IMR-90 (cell line): ENCODE results near the gene MAPRE3. TPM values are rescaled to one million over a fixed set of nuclear protein-coding genes. Genes with fewer than 3 reads are reported as not detected.

Source experiments
- ATAC-seq: fragments of 200-7000 bp; cut with Tn5 transposase; 2 replicates; pipeline ENCODE4 v1.9.1; 2020; ENCODE audit warnings: low read depth, mild to moderate bottlenecking, moderate library complexity
- BruUV-seq: library from RNA; stranded (reverse); fragments of 400-500 nt; replicated peaks from 2 replicates; lab custom pipeline; 2021; lab: Mats Ljungman, UMichigan
- CTCF ChIA-PET: fragments of 300-600 bp; formaldehyde crosslinking; extraction: SDS; loops from one replicate; lab custom pipeline; 2021; ENCODE audit warnings: antibody characterized with exemption; lab: Yijun Ruan, JAX
- POLR2A ChIA-PET: fragments of 300-600 bp; sonication (Branson Sonifier 250); formaldehyde crosslinking; loops from one replicate; lab custom pipeline; 2022; ENCODE audit warnings: antibody characterized with exemption; ENCODE audit not compliant: unreplicated experiment; lab: Charles Lee
- DNase-seq: peaks from one replicate; pipeline ENCODE4 v3.0.0; 2013
- H2AFZ ChIP-seq: replicated peaks from 2 replicates; pipeline ENCODE3; 2013; ENCODE audit warnings: low read length, mild to moderate bottlenecking; ENCODE audit not compliant: poor library complexity
- H2AK5ac ChIP-seq: 2 replicates; pipeline ENCODE4 v1.6.1; 2013; ENCODE audit warnings: low read depth, low read length, inconsistent platforms
- H2AK9ac ChIP-seq: replicated peaks from 2 replicates; pipeline ENCODE3; 2013; ENCODE audit warnings: mild to moderate bottlenecking, low read depth, low read length, moderate library complexity; ENCODE audit not compliant: poor library complexity
- H2BK120ac ChIP-seq: 2 replicates; pipeline ENCODE4 v1.6.1; 2013; ENCODE audit warnings: low read depth, low read length, inconsistent platforms
- H2BK15ac ChIP-seq: 3 replicates; pipeline ENCODE4 v1.6.1; 2013; ENCODE audit warnings: low read depth, low read length, inconsistent platforms
- H2BK20ac ChIP-seq: 2 replicates; pipeline ENCODE4 v1.6.1; 2013; ENCODE audit warnings: low read depth, mild to moderate bottlenecking, inconsistent platforms, low read length, moderate library complexity
- H2BK5ac ChIP-seq: 2 replicates; pipeline ENCODE4 v1.6.1; 2013; ENCODE audit warnings: mild to moderate bottlenecking, low read depth, low read length, inconsistent platforms; ENCODE audit not compliant: poor library complexity, severe bottlenecking
- H3K14ac ChIP-seq: replicated peaks from 2 replicates; pipeline ENCODE4 v1.6.1; 2013; ENCODE audit warnings: low read depth, low read length, inconsistent platforms
- H3K18ac ChIP-seq: 2 replicates; pipeline ENCODE4 v1.6.1; 2013; ENCODE audit warnings: low read depth, low read length, control low read depth
- H3K23ac ChIP-seq: 2 replicates; pipeline ENCODE4 v1.6.1; 2013; ENCODE audit warnings: low read depth, low read length, inconsistent platforms
- H3K27ac ChIP-seq: 2 replicates; pipeline ENCODE4 v1.5.1; 2013; ENCODE audit warnings: mild to moderate bottlenecking, control low read depth, low read length; ENCODE audit not compliant: insufficient read depth
- H3K27me3 ChIP-seq: 2 replicates; pipeline ENCODE4 v1.6.1; 2013; ENCODE audit warnings: low read length; ENCODE audit not compliant: control insufficient read depth, insufficient read depth
- H3K36me3 ChIP-seq: 2 replicates; pipeline ENCODE4 v1.6.1; 2013; ENCODE audit warnings: low read length, mixed read lengths; ENCODE audit not compliant: control insufficient read depth, insufficient read depth
- H3K4ac ChIP-seq: 2 replicates; pipeline ENCODE4 v1.6.1; 2013; ENCODE audit warnings: low read depth, low read length, inconsistent platforms
- H3K4me1 ChIP-seq: 2 replicates; pipeline ENCODE4 v1.6.1; 2013; ENCODE audit warnings: low read length, mixed read lengths; ENCODE audit not compliant: control insufficient read depth, insufficient read depth
- H3K4me2 ChIP-seq: 2 replicates; pipeline ENCODE4 v1.6.1; 2013; ENCODE audit warnings: low read depth, mild to moderate bottlenecking, control low read depth, low read length, moderate library complexity
- H3K4me3 ChIP-seq: 2 replicates; pipeline ENCODE4 v1.5.1; 2013; ENCODE audit warnings: low read depth, mild to moderate bottlenecking, control low read depth, low read length, moderate library complexity; ENCODE audit not compliant: insufficient read depth
- H3K56ac ChIP-seq: 2 replicates; pipeline ENCODE4 v1.6.1; 2013; ENCODE audit warnings: low read length, inconsistent platforms; ENCODE audit not compliant: insufficient read depth; ENCODE audit errors: extremely low read depth
- H3K79me1 ChIP-seq, 2 experiments: 2 replicates each; pipeline ENCODE4 v1.6.1; 2013; ENCODE audit warnings: low read length in 2 of 2, inconsistent platforms in 1 of 2, low read depth in 1 of 2
- H3K9ac ChIP-seq: 2 replicates; pipeline ENCODE4 v1.6.1; 2013; ENCODE audit warnings: low read depth, low read length, control low read depth
- H3K9me1 ChIP-seq: 2 replicates; pipeline ENCODE4 v1.6.1; 2013; ENCODE audit warnings: low read length, inconsistent platforms; ENCODE audit not compliant: insufficient read depth
- H3K9me3 ChIP-seq: 2 replicates; pipeline ENCODE4 v1.6.1; 2013; ENCODE audit warnings: low read length; ENCODE audit not compliant: control insufficient read depth, insufficient read depth
- H4K20me1 ChIP-seq: 2 replicates; pipeline ENCODE4 v1.6.1; 2013; ENCODE audit warnings: low read length, inconsistent platforms; ENCODE audit not compliant: insufficient read depth
- H4K5ac ChIP-seq: 2 replicates; pipeline ENCODE4 v1.6.1; 2013; ENCODE audit warnings: mild to moderate bottlenecking, low read depth, low read length, control low read depth
- H4K8ac ChIP-seq, 2 experiments: 2 replicates each; pipeline ENCODE4 v1.6.1; 2013; ENCODE audit warnings: low read depth in 2 of 2, low read length in 2 of 2, control low read depth in 1 of 2, inconsistent platforms in 1 of 2
- H4K91ac ChIP-seq: 2 replicates; pipeline ENCODE4 v1.6.1; 2013; ENCODE audit warnings: low read depth, low read length, inconsistent platforms; ENCODE audit not compliant: insufficient read depth
- BHLHE40 ChIP-seq: fragments of 150-350 bp; IDR thresholded peaks from 2 replicates; pipeline ENCODE4 v1.6.1; 2016; ENCODE audit warnings: mild to moderate bottlenecking, low read depth, low read length
- CEBPB ChIP-seq: IDR thresholded peaks from 2 replicates; pipeline ENCODE4 v1.6.1; 2012; ENCODE audit warnings: low read depth, low read length, improper control_type of control experiment
- CTCF ChIP-seq: conservative IDR thresholded peaks from 2 replicates; pipeline ENCODE4 v1.5.1; 2012; ENCODE audit warnings: mild to moderate bottlenecking, low read depth, low read length, improper control_type of control experiment
- ELK1 ChIP-seq: fragments of 150-350 bp; IDR thresholded peaks from 2 replicates; pipeline ENCODE4 v1.6.1; 2016; ENCODE audit warnings: low read depth, mild to moderate bottlenecking, low read length, moderate library complexity, borderline replicate concordance
- POLR2A ChIP-seq: IDR thresholded peaks from 2 replicates; pipeline ENCODE4 v1.6.1; 2012; ENCODE audit warnings: mild to moderate bottlenecking, low read depth, low read length
- RAD21 ChIP-seq: IDR thresholded peaks from 2 replicates; pipeline ENCODE4 v1.6.1; 2012; ENCODE audit warnings: low read length, improper control_type of control experiment
- RFX5 ChIP-seq: IDR thresholded peaks from 2 replicates; pipeline ENCODE4 v1.8.0; 2012; ENCODE audit warnings: low read depth, mild to moderate bottlenecking, low read length, moderate library complexity
- SMC3 ChIP-seq: fragments of 150-350 bp; IDR thresholded peaks from 2 replicates; pipeline ENCODE4 v1.6.1; 2016; ENCODE audit warnings: low read depth, mild to moderate bottlenecking, antibody characterized with exemption, low read length, moderate library complexity
- WGBS, 2 experiments: methylation state at CpG; one replicate each; pipeline versions ENCODE4 v1.1.5 to v1.1.7; 2013; ENCODE audit warnings: missing lambda C conversion rate in 2 of 2; ENCODE audit not compliant: insufficient read length in 1 of 2; ENCODE audit errors: extremely low coverage in 2 of 2; 5-methylcytosine and 5-hydroxymethylcytosine counted together
- dilution Hi-C: fragments of 300-500 bp; cut with HindIII; formaldehyde crosslinking; loops from one replicate; pipeline ENCODE4 v1.14.3; 2018; ENCODE audit warnings: low sequenced_read_pairs; ENCODE audit not compliant: unreplicated experiment
- in situ Hi-C: fragments of 300-500 bp; cut with MboI; formaldehyde crosslinking; loops from 3 replicates; pipeline ENCODE4 v1.14.3; 2019; ENCODE audit warnings: low sequenced_read_pairs, inconsistent platforms, mixed read lengths
- intact Hi-C: fragments of 100-400 bp; cut with micrococcal nuclease; formaldehyde crosslinking; loops from 2 replicates; pipeline ENCODE4 v1.10.0; 2022
- polyA plus RNA-seq, 3 experiments: library from polyadenylated mRNA; depleted of rRNA; stranded (reverse); fragments of >200 nt; gene quantifications; 2 replicates each; pipeline ENCODE4 v1.2.3, GENCODE V29; 2012; ENCODE audit warnings: low replicate concordance in 1 of 3
- total RNA-seq: library from RNA; depleted of rRNA; stranded (reverse); fragments of >200 nt; gene quantifications from 2 replicates; pipeline ENCODE4 v1.2.3, GENCODE V29; 2012

The MAPRE3 gene
- total and polyA plus RNA-seq, 2 of the 4 experiments (the other 2 are of a cell fraction): 1.8 to 20.3 TPM

GRCh38 chr2:27019459-27019858, 49.0 kb downstream of the MAPRE3 start:
- 95% methylated on average over 3 of the region's 9 CpGs; no CpG with 5 or more reads in 1 of the 2 experiments for WGBS, 2 experiments
- H2AK5ac ChIP-seq: no peak overlapping the region
- H2BK5ac ChIP-seq: no peak overlapping the region
- DNase-seq (no peak), ATAC-seq (no peak)
- H4K91ac ChIP-seq: no peak overlapping the region
- no peak overlapping the region for H3K9ac ChIP-seq
- no peaks in the 10 kb centered on the region for H3K27me3 ChIP-seq
- H2AK9ac ChIP-seq: no peak overlapping the region
- POLR2A ChIA-PET: no interaction called here
- TF ChIP-seq CEBPB (no peak), RAD21 (no peak), POLR2A (no peak), RFX5 (no peak), SMC3 (no peak), BHLHE40 (no peak), CTCF (no peak), ELK1 (no peak)
- H2BK15ac ChIP-seq: no peak overlapping the region
- H4K8ac ChIP-seq: no peak overlapping the region
- H3K14ac ChIP-seq: no peak overlapping the region
- no peak overlapping the region for H2BK120ac ChIP-seq
- H4K5ac ChIP-seq: no peak overlapping the region
- H3K9me3 ChIP-seq: no peaks in the 10 kb centered on the region
- intact Hi-C loops (loop anchor here (5.0 kb wide), 1 partner anchor 412 kb away; no protein-coding TSS in a partner anchor), dilution Hi-C loops (no loop called here), in situ Hi-C loops (no loop called here)
- H3K79me1 ChIP-seq: peaks cover 2 to 14% of the 10 kb centered on the region in 2 experiments; a peak in 1 of 4 replicates
- no peak overlapping the region for H3K23ac ChIP-seq
- H3K9me1 ChIP-seq: peaks cover 23% of the 10 kb centered on the region
- H3K4me1 ChIP-seq: peaks cover 18% of the 10 kb centered on the region
- no TSS peak for BruUV-seq
- peaks cover 15% of the 10 kb centered on the region for H3K36me3 ChIP-seq
- H4K20me1 ChIP-seq: peaks cover 8% of the 10 kb centered on the region
- CTCF ChIA-PET: interaction anchor here (4.7 kb wide), 1 partner anchor 58 kb away, joined by 37 read pairs; no protein-coding TSS in a partner anchor
- H2AFZ ChIP-seq: no peak overlapping the region
- H3K4ac ChIP-seq: no peak overlapping the region
- no peak overlapping the region for H2BK20ac ChIP-seq
- no peak overlapping the region for H3K4me2 ChIP-seq
- H3K4me3 ChIP-seq: no peak overlapping the region
- no peak overlapping the region for H3K27ac ChIP-seq
- H3K18ac ChIP-seq: no peak overlapping the region
- no peak overlapping the region for H3K56ac ChIP-seq
